Activated T-cell treated with anti-CD3 and anti-CD28 coated beads, Interleukin-2, amount 50 U/mL, for 72 hours (primary cell): ENCODE results near the gene UBAP2. TPM values are rescaled to one million over a fixed set of nuclear protein-coding genes. Genes with fewer than 3 reads are reported as not detected.
A peak's percentile ranks its signal among the peaks of the same experiment; 100 is the strongest.

Source experiments
- ATAC-seq, 2 donors: fragments of 150-1000 bp; cut with Tn5 transposase; replicated peaks in 1 of 2; 2 replicates each; pipeline ENCODE4 v1.10.0; 2021; ENCODE audit warnings: moderate library complexity in 2 of 2, mild to moderate bottlenecking in 1 of 2
- DNase-seq, 2 donors: peaks; one replicate each; pipeline ENCODE4 v3.0.0; 2021 to 2022; ENCODE audit warnings: mixed read lengths in 1 of 2
- H3K27ac Mint-ChIP-seq: one replicate; pipeline ENCODE4 v1.8.0; 2022; ENCODE audit warnings: mild to moderate bottlenecking, moderate library complexity, mixed read lengths
- H3K27me3 Mint-ChIP-seq: one replicate; pipeline ENCODE4 v1.8.0; 2022; ENCODE audit warnings: low read depth, mixed read lengths
- H3K36me3 Mint-ChIP-seq, 2 donors: one replicate each; pipeline ENCODE4 v1.8.0; 2022; ENCODE audit warnings: mixed read lengths in 2 of 2, mild to moderate bottlenecking in 1 of 2; ENCODE audit not compliant: insufficient read depth in 2 of 2
- H3K4me1 Mint-ChIP-seq: one replicate; pipeline ENCODE4 v1.8.0; 2022; ENCODE audit warnings: low read depth, mixed read lengths
- H3K4me3 Mint-ChIP-seq, 2 donors: one replicate each; pipeline ENCODE4 v1.8.0; 2022; ENCODE audit warnings: mild to moderate bottlenecking in 2 of 2, mixed read lengths in 2 of 2, moderate library complexity in 2 of 2
- H3K9me3 Mint-ChIP-seq, 2 donors: one replicate each; pipeline ENCODE4 v1.8.0; 2022; ENCODE audit warnings: mixed read lengths in 2 of 2
- total RNA-seq, 2 donors: library from RNA; stranded (reverse); gene quantifications; one replicate each; pipeline ENCODE4 v1.2.3, GENCODE V29; 2022

Gene UBAP2
- total RNA-seq, 2 donors from 2014 or later = 32.1 to 34.5 TPM

DNA sequence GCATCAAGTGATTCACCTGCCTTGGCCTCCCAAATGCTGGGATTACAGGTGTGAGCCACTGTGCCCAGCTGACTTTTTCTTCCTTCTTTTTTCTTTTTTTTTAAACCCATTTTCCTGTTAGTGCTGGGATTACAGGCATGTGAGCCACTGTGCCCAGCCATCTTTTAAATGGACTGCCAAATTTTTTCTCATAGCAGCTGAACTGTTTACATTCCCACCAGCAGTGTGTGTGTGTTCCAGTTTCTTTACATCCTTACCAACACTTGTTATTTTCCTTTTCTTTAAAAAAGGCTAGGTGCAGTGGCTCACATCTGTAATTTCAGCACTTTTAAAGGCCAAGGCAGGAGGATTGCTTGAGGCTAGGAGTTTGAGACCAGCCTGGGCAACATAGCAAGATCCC lies 154.8 kb downstream of the UBAP2 start:
- H3K36me3 Mint-ChIP-seq = peaks cover 0 to 7% of the 10 kb centered on the region in 2 donors
- H3K27ac Mint-ChIP-seq = no peak overlapping the region
- DNase-seq = no peak
- H3K9me3 Mint-ChIP-seq = no peaks in the 10 kb centered on the region
- no peak overlapping the region for H3K4me3 Mint-ChIP-seq
- no peaks in the 10 kb centered on the region for H3K27me3 Mint-ChIP-seq
- H3K4me1 Mint-ChIP-seq = no peaks in the 10 kb centered on the region
- ATAC-seq = no peak

- no peaks in the 10 kb centered on the region for H3K9me3 Mint-ChIP-seq
- H3K36me3 Mint-ChIP-seq = peaks cover 0 to 4% of the 10 kb centered on the region in 2 donors
- H3K27ac Mint-ChIP-seq = no peak overlapping the region
- no peak for DNase-seq
- H3K27me3 Mint-ChIP-seq = no peaks in the 10 kb centered on the region
- H3K4me3 Mint-ChIP-seq = no peak overlapping the region
- ATAC-seq = no peak
- peaks cover 18% of the 10 kb centered on the region for H3K4me1 Mint-ChIP-seq
Observed at GRCh38 chr9:33885948-33886347, 162.7 kb downstream of the UBAP2 start.

DNA sequence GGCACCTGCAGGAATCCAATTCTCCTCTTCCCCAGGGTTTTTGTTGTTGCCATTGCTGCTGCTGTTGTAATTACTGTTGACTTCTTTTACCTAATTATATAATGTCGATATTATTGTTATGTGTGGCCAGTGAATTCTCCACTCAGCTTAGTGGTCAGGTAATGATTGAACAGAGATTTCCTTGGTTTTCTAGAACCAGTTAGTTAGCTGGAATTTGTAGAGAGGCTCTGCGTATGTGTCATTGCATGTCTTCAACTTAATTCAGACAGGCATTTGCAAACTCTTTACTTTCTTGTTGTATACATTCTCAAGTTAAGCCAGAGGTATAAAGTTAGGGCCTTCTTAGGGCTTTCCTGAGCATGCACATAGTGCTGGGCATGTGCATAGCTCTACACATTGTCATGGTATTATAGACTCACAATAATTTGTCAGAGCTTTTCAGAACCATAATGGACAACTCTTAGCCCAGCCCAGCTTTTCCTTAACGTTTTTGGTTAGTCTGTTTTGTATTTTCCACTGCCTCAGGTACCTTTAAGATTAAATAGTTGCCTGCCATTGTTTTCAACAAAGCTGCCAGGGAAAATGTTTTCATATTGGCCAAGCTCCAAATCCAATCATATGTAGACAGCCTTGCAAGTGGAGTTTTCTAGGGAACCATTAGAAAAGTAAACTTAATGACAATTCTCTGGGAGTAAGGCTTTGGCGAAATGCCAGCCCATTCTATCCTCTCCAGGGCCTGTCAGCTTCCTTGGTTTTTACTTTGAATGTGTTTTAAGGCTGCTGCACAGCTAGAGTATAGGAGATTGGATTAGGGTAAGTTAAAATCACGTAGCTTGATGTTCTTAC lies 163.6 kb downstream of the UBAP2 start:
- DNase-seq (no peak), ATAC-seq (no peak)
- Mint-ChIP-seq H3K4me3 (no peak overlapping the region), H3K4me1 (peaks cover 26% of the 10 kb centered on the region), H3K27ac (peak overlapping the region; percentile 54), H3K36me3 (peaks cover 0 to 4% of the 10 kb centered on the region in 2 donors), H3K9me3 (no peaks in the 10 kb centered on the region), H3K27me3 (no peaks in the 10 kb centered on the region)

GRCh38 chr9:33881635-33882034 lies 167.1 kb downstream of the UBAP2 start:
- H3K36me3 Mint-ChIP-seq = peaks cover 0 to 1% of the 10 kb centered on the region in 2 donors
- peak; percentile 71 to 75 for ATAC-seq
- no peak for DNase-seq
- peak overlapping the region; percentile 66 for H3K27ac Mint-ChIP-seq
- peaks cover 47% of the 10 kb centered on the region for H3K4me1 Mint-ChIP-seq
- peak overlapping the region; percentile 32 to 65 for H3K4me3 Mint-ChIP-seq
- no peaks in the 10 kb centered on the region for H3K9me3 Mint-ChIP-seq
- H3K27me3 Mint-ChIP-seq = no peaks in the 10 kb centered on the region

DNA sequence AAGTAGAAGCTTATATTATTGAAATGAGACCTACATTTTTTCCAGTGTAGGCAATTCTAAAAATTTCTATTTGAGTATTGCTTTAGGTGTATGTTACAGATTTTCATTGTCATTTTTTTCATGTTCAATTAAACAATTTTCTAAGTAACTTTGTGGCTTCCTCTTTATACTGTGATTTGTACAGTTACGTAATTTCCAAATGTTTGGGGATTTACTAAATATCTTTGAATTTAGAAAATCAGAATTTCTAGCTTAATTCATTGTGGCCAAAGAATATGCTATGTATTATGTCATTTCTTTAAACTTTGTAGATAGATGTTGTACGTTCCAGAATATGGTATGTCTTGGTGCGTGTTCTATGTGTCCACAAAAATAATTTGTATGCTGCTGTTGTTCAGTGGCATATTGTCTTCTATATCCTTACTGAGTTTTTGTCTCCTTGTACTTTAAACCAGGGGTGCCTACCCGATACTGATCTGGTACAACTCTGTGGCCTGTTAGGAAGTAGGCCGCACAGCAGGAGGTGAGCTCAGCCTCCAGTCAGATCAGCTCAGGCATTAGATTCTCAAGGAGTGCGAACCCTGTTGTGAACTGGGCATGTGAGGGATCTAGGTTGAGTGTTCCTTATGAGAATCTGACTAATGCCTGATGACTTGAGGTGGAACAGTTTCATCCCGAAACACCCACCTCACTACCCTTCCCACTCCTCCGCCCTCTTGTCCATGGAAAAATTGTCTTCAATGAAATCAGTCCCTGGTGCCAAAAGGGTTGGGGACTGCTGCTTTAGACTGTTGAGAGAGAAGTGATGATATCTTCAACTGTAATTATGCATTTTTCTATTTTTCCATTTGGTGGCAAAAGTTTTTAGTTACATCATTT lies 168.2 kb downstream of the UBAP2 start:
- no peaks in the 10 kb centered on the region for H3K27me3 Mint-ChIP-seq
- H3K27ac Mint-ChIP-seq = peak overlapping the region; percentile 74
- peak overlapping the region; percentile 36 to 52 for H3K4me3 Mint-ChIP-seq
- peaks cover 0 to 1% of the 10 kb centered on the region in 2 donors for H3K36me3 Mint-ChIP-seq
- DNase-seq = no peak
- no peak for ATAC-seq
- H3K4me1 Mint-ChIP-seq = peaks cover 47% of the 10 kb centered on the region
- no peaks in the 10 kb centered on the region for H3K9me3 Mint-ChIP-seq

DNA sequence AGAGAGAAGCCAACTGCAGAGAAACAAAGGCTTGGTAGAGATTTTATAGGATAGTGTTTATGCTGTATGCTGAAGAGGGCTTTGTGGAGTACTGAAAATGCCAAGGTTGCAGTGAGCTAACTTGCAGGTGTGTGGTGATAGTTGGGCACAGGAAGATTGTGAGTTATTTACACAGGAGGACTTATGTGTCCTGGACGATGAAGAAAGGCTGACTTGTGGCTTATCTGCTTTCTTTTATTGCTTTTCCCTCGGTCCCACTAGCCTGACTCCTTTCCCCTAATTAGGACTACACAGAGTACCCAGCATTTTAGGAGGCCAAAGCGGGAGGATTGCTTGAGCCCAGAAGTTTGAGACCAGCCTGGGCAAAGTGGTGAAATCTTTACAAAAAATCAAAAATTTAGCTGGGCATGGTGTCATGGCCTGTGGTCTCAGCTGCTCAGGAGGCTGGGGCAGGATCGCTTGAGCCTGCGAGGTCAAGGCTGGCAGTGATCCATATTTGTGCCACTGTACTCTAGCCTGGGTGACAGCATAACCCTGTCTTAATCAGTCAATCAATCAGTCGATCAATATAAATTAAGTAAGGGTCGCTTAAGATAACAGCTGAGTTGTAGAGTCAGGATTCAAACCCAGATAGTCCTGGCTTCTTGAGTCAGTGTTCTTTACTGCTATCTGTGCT lies 169.9 kb downstream of the UBAP2 start:
- H3K27me3 Mint-ChIP-seq = no peaks in the 10 kb centered on the region
- no peak overlapping the region for H3K27ac Mint-ChIP-seq
- peaks cover 0 to 1% of the 10 kb centered on the region in 2 donors for H3K36me3 Mint-ChIP-seq
- H3K4me3 Mint-ChIP-seq = no peak overlapping the region
- H3K4me1 Mint-ChIP-seq = peaks cover 47% of the 10 kb centered on the region
- ATAC-seq = peak in 1 of 2 donors; percentile 13
- H3K9me3 Mint-ChIP-seq = no peaks in the 10 kb centered on the region
- no peak for DNase-seq

- Mint-ChIP-seq H3K4me3 (no peak overlapping the region), H3K27ac (no peak overlapping the region)
Observed at GRCh38 chr9:33877727-33878489, 170.8 kb downstream of the UBAP2 start.

More at GRCh38 chr9:33877727-33878489, 170.8 kb downstream of the UBAP2 start:
- Mint-ChIP-seq H3K27me3 (no peaks in the 10 kb centered on the region), H3K4me1 (peaks cover 42% of the 10 kb centered on the region), H3K36me3 (peaks cover 0 to 1% of the 10 kb centered on the region in 2 donors), H3K9me3 (no peaks in the 10 kb centered on the region)
- DNase-seq (no peak), ATAC-seq (no peak)

Other genes with a start within 250 kb of the UBAP2 start
- 10 to 100 TPM; 58.1 to 59.7 TPM for gene UBE2R2, start 231.7 kb downstream of the UBAP2 start, total RNA-seq
- gene DCAF12, start 77.8 kb upstream of the UBAP2 start, total RNA-seq = 10 to 100 TPM; 32.7 to 36.3 TPM
- 10 to 100 TPM; 36.4 to 37.5 TPM for gene UBAP1, start 130.2 kb upstream of the UBAP2 start, total RNA-seq